Sigmoid colon (tissue), 7 donors: ENCODE measurements around the gene SLIT1. TPM values are rescaled to one million over a fixed set of nuclear protein-coding genes. Genes with fewer than 3 reads are reported as not detected.

ENCODE experiments used
- DNase-seq: peaks from one replicate; pipeline ENCODE4 v3.0.0-alpha.2; 2019
- H3K27ac ChIP-seq, 4 donors: fragments of 200-600 bp; sonication (generic); one replicate each; pipeline ENCODE4 v1.5.1; 2016 to 2019; ENCODE audit warnings: mild to moderate bottlenecking in 1 of 4
- H3K27me3 ChIP-seq, 3 donors: fragments of 200-600 bp; sonication (generic); one replicate each; pipeline ENCODE4 v1.5.1; 2019; ENCODE audit warnings: mild to moderate bottlenecking in 1 of 3
- H3K36me3 ChIP-seq, 4 donors: fragments of 200-600 bp; sonication (generic); one replicate each; pipeline ENCODE4 v1.5.1; 2016 to 2019
- H3K4me1 ChIP-seq, 4 donors: fragments of 200-600 bp; sonication (generic); one replicate each; pipeline ENCODE4 v1.5.1; 2017 to 2019
- H3K4me3 ChIP-seq, 4 donors: fragments of 200-600 bp; sonication (generic); one replicate each; pipeline ENCODE4 v1.5.1; 2017 to 2019; ENCODE audit warnings: mild to moderate bottlenecking in 2 of 4, moderate library complexity in 1 of 4
- H3K9me3 ChIP-seq, 4 donors: fragments of 200-600 bp in 3 of 4; sonication (generic) in 3 of 4; one replicate each; pipeline versions ENCODE4 v1.5.1 to v1.6.1; 2013 to 2019
- CTCF ChIP-seq, 4 experiments: fragments of 450-650 bp in 3 of 4; fragments of 200-600 bp in 1 of 4; IDR thresholded peaks; one replicate each; pipeline ENCODE4 v1.5.1; 2016 to 2019; ENCODE audit warnings: antibody characterized with exemption in 4 of 4, mild to moderate bottlenecking in 3 of 4, moderate library complexity in 2 of 4
- EP300 ChIP-seq, 4 donors: sonication (generic); formaldehyde crosslinking; IDR thresholded peaks; one replicate each; pipeline ENCODE4 v1.6.1; 2017; ENCODE audit warnings: antibody characterized with exemption in 4 of 4
- POLR2A ChIP-seq, 2 donors: fragments of 450-650 bp; IDR thresholded peaks; one replicate each; pipeline ENCODE4 v1.6.1; 2016; ENCODE audit warnings: antibody characterized with exemption in 2 of 2, mild to moderate bottlenecking in 2 of 2, moderate library complexity in 2 of 2
- POLR2AphosphoS5 ChIP-seq, 4 donors: sonication (generic); formaldehyde crosslinking; IDR thresholded peaks; one replicate each; pipeline ENCODE4 v1.6.1; 2017; ENCODE audit warnings: antibody characterized with exemption in 4 of 4
- WGBS, 2 donors: extraction: QIAGEN DNeasy Blood & Tissue Kit; methylation state at CpG; one replicate each; pipeline ENCODE4 v1.1.7; 2013; 5-methylcytosine and 5-hydroxymethylcytosine counted together
- intact Hi-C: fragments of 100-400 bp; cut with DNase I; formaldehyde crosslinking; loops from one replicate; pipeline ENCODE4 v1.15.1; 2023
- polyA plus RNA-seq, 3 donors: library from polyadenylated mRNA; stranded (reverse); fragments of 200-250 nt; gene quantifications; one replicate each; pipeline ENCODE4 v1.2.3, GENCODE V29; 2013
- total RNA-seq, 4 donors: library from RNA; depleted of rRNA; stranded (reverse); fragments of >200 nt; gene quantifications; one replicate each; pipeline ENCODE4 v1.1.0, GENCODE V29; 2016
- donor health status: healthy with polysubstance abuse.
- donor health status: Bipolar disorder and iron deficiency.
- donor health status: healthy.

The SLIT1 gene
- total and polyA plus RNA-seq, 7 donors: under 0.01 to 1.4 (median 0.58) TPM; not detected in 1

GRCh38 chr10:97204826-97205679 is 19.3 kb upstream of the SLIT1 start:
- Histone ChIP-seq H3K27me3 (no peaks in the 10 kb centered on the region), H3K4me3 (no peak overlapping the region), H3K4me1 (no peaks in the 10 kb centered on the region), H3K36me3 (no peaks in the 10 kb centered on the region), H3K27ac (no peak overlapping the region), H3K9me3 (no peaks in the 10 kb centered on the region)
- no peak for TF ChIP-seq CTCF (IDR thresholded peaks at IDR 0.05)
- TF ChIP-seq POLR2AphosphoS5 (IDR thresholded peaks at IDR 0.05): no peak
- TF ChIP-seq POLR2A (IDR thresholded peaks at IDR 0.05): no peak
- no peak for TF ChIP-seq EP300 (IDR thresholded peaks at IDR 0.05)
- intact Hi-C loops: no loop called here
- DNase-seq: no peak
- 89% methylated on average over 14 of the region's 14 CpGs for WGBS, 2 donors

GRCh38 chr10:97203220-97203619 is 17.5 kb upstream of the SLIT1 start:
- no peaks in the 10 kb centered on the region for H3K36me3 ChIP-seq
- DNase-seq: no peak
- WGBS, 2 donors: 80 to 86% methylated on average over 7 of the region's 7 CpGs
- no peaks in the 10 kb centered on the region for H3K27me3 ChIP-seq
- TF ChIP-seq POLR2A (IDR thresholded peaks at IDR 0.05) (no peak), EP300 (IDR thresholded peaks at IDR 0.05) (no peak), POLR2AphosphoS5 (IDR thresholded peaks at IDR 0.05) (no peak), CTCF (IDR thresholded peaks at IDR 0.05) (no peak)
- no peak overlapping the region for H3K27ac ChIP-seq
- H3K4me1 ChIP-seq: no peaks in the 10 kb centered on the region
- H3K4me3 ChIP-seq: no peak overlapping the region
- intact Hi-C loops: no loop called here
- H3K9me3 ChIP-seq: no peaks in the 10 kb centered on the region

GRCh38 chr10:97200616-97201015 is 14.9 kb upstream of the SLIT1 start:
- peak; percentile 18 for DNase-seq
- intact Hi-C loops: no loop called here
- no peak for TF ChIP-seq CTCF (IDR thresholded peaks at IDR 0.05)
- Histone ChIP-seq H3K9me3 (no peaks in the 10 kb centered on the region), H3K36me3 (no peaks in the 10 kb centered on the region), H3K27ac (no peak overlapping the region), H3K4me3 (no peak overlapping the region), H3K4me1 (peaks cover 0 to 11% (median 9%) of the 10 kb centered on the region in 4 donors), H3K27me3 (peaks cover 0 to 6% (median 0%) of the 10 kb centered on the region in 3 donors)
- WGBS, 2 donors: 46 to 61% methylated on average over 6 of the region's 6 CpGs

- H3K4me1 ChIP-seq: peaks cover 0 to 12% (median 10%) of the 10 kb centered on the region in 4 donors
- WGBS, 2 donors: 32 to 60% methylated on average over 3 of the region's 3 CpGs
- DNase-seq: no peak
- intact Hi-C loops: no loop called here
- H3K27ac ChIP-seq: no peak overlapping the region
- peaks cover 0 to 20% (median 0%) of the 10 kb centered on the region in 3 donors for H3K27me3 ChIP-seq
- H3K4me3 ChIP-seq: no peak overlapping the region
- H3K36me3 ChIP-seq: no peaks in the 10 kb centered on the region
- no peaks in the 10 kb centered on the region for H3K9me3 ChIP-seq
- TF ChIP-seq CTCF (IDR thresholded peaks at IDR 0.05): no peak
- no peak for TF ChIP-seq POLR2AphosphoS5 (IDR thresholded peaks at IDR 0.05)
- TF ChIP-seq POLR2A (IDR thresholded peaks at IDR 0.05): no peak
- no peak for TF ChIP-seq EP300 (IDR thresholded peaks at IDR 0.05)
These were observed 13.4 kb upstream of the SLIT1 start for GRCh38 chr10:97199152-97199551.
